HG03460 (cell line): Measurements from ENCODE around the gene LRRK1.

Source experiments
- ATAC-seq: cut with Tn5 transposase; IDR thresholded peaks from one replicate; pipeline ENCODE4 v1.9.1; 2021; ENCODE audit not compliant: unreplicated experiment

The LRRK1 gene

GRCh38 chr15:101037090-101037830 is 118.1 kb downstream of the LRRK1 start:
- no peak for ATAC-seq

GRCh38 chr15:101038327-101039003 is 119.3 kb downstream of the LRRK1 start:
- no peak for ATAC-seq

- no peak for ATAC-seq
Observed at GRCh38 chr15:101039461-101039860, 120.3 kb downstream of the LRRK1 start.

- no peak for ATAC-seq
Observed at GRCh38 chr15:101042320-101042719, 123.2 kb downstream of the LRRK1 start.

GRCh38 chr15:101043011-101043410 is 123.9 kb downstream of the LRRK1 start:
- no peak for ATAC-seq

- ATAC-seq, result no peak
Observed at GRCh38 chr15:101043911-101044624, 124.9 kb downstream of the LRRK1 start.

- no peak for ATAC-seq
Observed at GRCh38 chr15:101044625-101045235, 125.6 kb downstream of the LRRK1 start.

- ATAC-seq, result no peak
Observed at GRCh38 chr15:101045236-101045646, 126.1 kb downstream of the LRRK1 start.

- no peak for ATAC-seq
Observed at GRCh38 chr15:101045835-101046691, 126.9 kb downstream of the LRRK1 start.

GRCh38 chr15:101046826-101047225 is 127.7 kb downstream of the LRRK1 start:
- no peak for ATAC-seq

GRCh38 chr15:101047301-101047781 is 128.2 kb downstream of the LRRK1 start:
- ATAC-seq, result no peak

GRCh38 chr15:101048176-101048575 is 129.0 kb downstream of the LRRK1 start:
- ATAC-seq, result no peak

- no peak for ATAC-seq
Observed at GRCh38 chr15:101048581-101049030, 129.4 kb downstream of the LRRK1 start.

- no peak for ATAC-seq
Observed at GRCh38 chr15:101049282-101049681, 130.1 kb downstream of the LRRK1 start.

GRCh38 chr15:101049856-101050622 is 130.9 kb downstream of the LRRK1 start:
- no peak for ATAC-seq

- no peak for ATAC-seq
Observed at GRCh38 chr15:101050623-101051290, 131.6 kb downstream of the LRRK1 start.

- no peak for ATAC-seq
Observed at GRCh38 chr15:101051291-101052030, 132.3 kb downstream of the LRRK1 start.

GRCh38 chr15:101052031-101052620 is 133.0 kb downstream of the LRRK1 start:
- ATAC-seq, result no peak
